ENCODE measurements around the gene CRHR1. TPM values are rescaled to one million over a fixed set of nuclear protein-coding genes. Genes with fewer than 3 reads are reported as not detected.

CRHR1 gene
- total and polyA plus RNA-seq, 10 of the 15 experiments (the other 5 are each of a cell fraction or from before 2014, with no cell fraction given) = 0.08 TPM; not detected in 9

DNA sequence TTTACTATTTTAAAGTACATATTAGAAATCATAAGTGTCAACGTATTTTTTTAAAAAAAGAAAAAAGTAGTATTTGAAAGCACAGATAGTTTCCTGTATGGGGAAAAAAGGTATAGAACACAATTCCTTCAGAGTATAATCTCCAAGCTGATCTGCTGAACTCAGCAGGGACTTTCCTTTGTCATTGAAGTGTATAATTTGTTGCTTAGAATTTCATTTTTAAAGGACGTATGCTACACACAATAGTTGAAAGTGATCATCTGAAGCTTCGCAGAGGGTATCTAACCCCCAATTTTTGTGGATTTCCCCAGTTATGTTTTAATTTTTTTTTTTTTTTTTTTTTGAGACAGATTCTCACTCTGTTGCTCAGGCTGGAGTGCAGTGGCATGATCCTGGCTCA lies 90.0 kb downstream of the CRHR1 start:
- intact Hi-C loops (cut with micrococcal nuclease; ENCODE audit: unreplicated experiment) (no loop called here), in situ Hi-C loops (cut with MboI) (no loop called here)
- no peak overlapping the region for H3K4me3 ChIP-seq
- SMC1A ChIA-PET (ENCODE audit: uncharacterized antibody, unreplicated experiment) = no interaction called here
- CTCF ChIA-PET = interaction anchor here (0.7 kb wide), 1 partner anchor 398 kb away, joined by 3 read pairs; no protein-coding TSS in a partner anchor
- no peak overlapping the region for H3K9ac ChIP-seq (ENCODE audit: control insufficient read depth, insufficient read depth, low read length)
- POLR2A ChIA-PET = interaction anchor here (0.6 kb wide), 1 partner anchor 60 kb away, joined by 4 read pairs; no protein-coding TSS in a partner anchor
- no TSS peak for BruUV-seq (replicated peaks)
- no peaks in the 10 kb centered on the region for H3K79me2 ChIP-seq (ENCODE audit: control insufficient read depth, insufficient read depth, low read length)
- peaks cover 0 to 2% of the 10 kb centered on the region in 2 experiments; a peak in 2 of 4 replicates for H3K27me3 ChIP-seq (replicated peaks in 1 of 2; ENCODE audit: control insufficient read depth in 2 of 2, insufficient read depth in 2 of 2, low read length in 1 of 2)
- DNase-seq (ENCODE audit: low read depth, low spot score) (no peak), FAIRE-seq (no peak), ATAC-seq (no peak)
- H3K4me2 ChIP-seq (ENCODE audit: control insufficient read depth, insufficient read depth) = no peak overlapping the region
- RAD21 ChIA-PET (ENCODE audit: unreplicated experiment) = no interaction called here
- WGBS (ENCODE audit: insufficient coverage, insufficient replicate concordance, low lambda C conversion rate, missing lambda C conversion rate) = 31% methylated on average over 3 of the region's 3 CpGs
- no peaks in the 10 kb centered on the region; the same call in 2 of the 3 replicates for H3K9me3 ChIP-seq (replicated peaks; ENCODE audit: control insufficient read depth, insufficient read depth, low read length)
- H3K4me1 ChIP-seq (ENCODE audit: control insufficient read depth, insufficient read depth, low read length) = no peaks in the 10 kb centered on the region
- no peaks in the 10 kb centered on the region for H3K36me3 ChIP-seq (ENCODE audit: control insufficient read depth in 2 of 2, insufficient read depth in 2 of 2, low read length in 1 of 2)
- no peak overlapping the region for H2AFZ ChIP-seq (ENCODE audit: control insufficient read depth, low read depth, low read length)
- H3K27ac ChIP-seq (ENCODE audit: control insufficient read depth, insufficient read depth) = no peak overlapping the region
- TF ChIP-seq RAD21 (IDR thresholded peaks at IDR 0.05; ENCODE audit: insufficient read depth, low read depth, low read length) (no peak), TCF12 (IDR thresholded peaks at IDR 0.05; ENCODE audit: low read depth, low read length) (no peak), JUNB (IDR thresholded peaks at IDR 0.05) (no peak), IRF4 (IDR thresholded peaks at IDR 0.05; ENCODE audit: low read depth, low read length) (no peak), BACH1 (IDR thresholded peaks at IDR 0.05; ENCODE audit: borderline replicate concordance) (no peak), LARP7 (IDR thresholded peaks at IDR 0.05) (no peak), MEF2A (IDR thresholded peaks at IDR 0.05; ENCODE audit: insufficient read depth, low read depth, low read length) (no peak), TCF7 (IDR thresholded peaks at IDR 0.05; ENCODE audit: borderline replicate concordance) (no peak), EZH2 (IDR thresholded peaks at IDR 0.05; ENCODE audit: borderline replicate concordance, control insufficient read depth, low read depth, low read length) (no peak), TAF1 (IDR thresholded peaks at IDR 0.05; ENCODE audit: borderline replicate concordance, low read depth, low read length) (no peak), EGR1 (IDR thresholded peaks at IDR 0.05; ENCODE audit: borderline replicate concordance in 1 of 2, low read depth in 2 of 2, low read length in 2 of 2) (no peak)
- no peaks in the 10 kb centered on the region for H4K20me1 ChIP-seq (ENCODE audit: control insufficient read depth, insufficient read depth)

Measured in GM12878 (cell line).